GM18511 (cell line): ENCODE measurements around the gene SRPK3.
"Not testable (repeated sequence)": the region's sequence is repeated elsewhere in the genome, so short reads cannot be mapped to it uniquely, and the experiment has no call there.

Experiments used
- ATAC-seq: cut with Tn5 transposase; IDR thresholded peaks from one replicate; pipeline ENCODE4 v1.9.1; 2021; ENCODE audit warnings: mild to moderate bottlenecking, moderate library complexity; ENCODE audit not compliant: unreplicated experiment

The SRPK3 gene

DNA sequence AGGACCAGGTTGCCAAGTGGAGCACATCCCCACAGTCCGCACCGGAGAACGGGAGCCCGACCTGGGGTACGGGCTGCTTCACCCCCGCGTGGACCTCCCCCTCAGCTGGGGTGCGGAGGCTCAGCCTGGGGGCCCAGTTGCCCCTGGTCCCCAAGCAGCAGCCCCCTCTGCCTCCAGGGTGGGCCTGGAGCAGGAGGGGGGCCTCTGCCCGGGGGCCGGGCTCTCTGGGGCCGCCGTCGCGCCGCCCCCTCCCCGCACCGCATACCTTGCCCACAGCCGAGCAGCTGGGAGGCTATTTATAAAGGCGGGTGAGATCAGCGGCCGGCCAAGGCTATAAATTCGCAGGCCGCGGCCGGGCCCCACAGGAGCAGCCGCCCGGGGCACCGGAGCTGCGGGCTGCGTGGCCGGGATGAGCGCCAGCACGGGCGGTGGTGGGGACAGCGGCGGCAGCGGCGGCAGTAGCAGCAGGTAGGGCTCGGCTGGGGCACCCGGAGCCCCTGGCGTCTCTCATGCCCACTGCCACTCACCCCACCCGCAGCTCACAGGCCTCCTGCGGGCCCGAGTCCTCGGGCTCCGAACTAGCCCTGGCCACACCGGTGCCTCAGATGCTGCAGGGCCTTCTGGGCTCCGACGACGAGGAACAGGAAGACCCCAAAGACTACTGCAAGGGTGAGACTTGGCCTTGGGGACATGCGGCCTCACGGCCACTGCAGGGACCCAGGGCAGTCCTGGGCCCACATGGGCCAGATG, at the start of gene SRPK3:
Gene SRPK3, plus strand, starts transcription at position 364 of the 750 bp plus-strand sequence. Its CDS starts 46 bp downstream, at position 410.
- ATAC-seq, result no peak

GRCh38 chrX:153731117-153731844, 49.6 kb upstream of the SRPK3 start:
- no peak for ATAC-seq

GRCh38 chrX:153731845-153732215, 49.0 kb upstream of the SRPK3 start:
- ATAC-seq, result no peak

GRCh38 chrX:153732401-153732800, 48.4 kb upstream of the SRPK3 start:
- no peak for ATAC-seq

- ATAC-seq, result no peak
Observed at GRCh38 chrX:153733651-153734240, 47.1 kb upstream of the SRPK3 start.

DNA sequence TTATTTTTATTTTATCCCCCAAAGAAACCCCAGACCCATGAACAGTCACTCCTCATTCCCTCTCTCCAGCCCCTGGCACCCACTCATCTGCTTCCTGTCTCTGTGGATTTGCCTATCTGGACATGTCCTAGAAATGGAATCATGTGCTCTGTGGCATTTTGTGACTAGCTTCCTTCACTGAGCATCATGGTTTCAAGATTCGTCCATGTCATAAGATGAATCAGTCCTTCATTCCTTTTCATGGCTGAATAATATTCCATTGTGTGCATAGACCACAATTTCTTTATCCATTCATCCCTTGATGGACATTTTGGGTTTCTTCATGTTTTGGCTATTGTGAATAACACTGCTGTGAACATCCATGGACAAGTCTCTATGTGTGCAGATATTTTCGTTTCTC, 46.0 kb upstream of the SRPK3 start:
- ATAC-seq, result no peak

- no peak for ATAC-seq
Observed at GRCh38 chrX:153735274-153735673, 45.6 kb upstream of the SRPK3 start.

GRCh38 chrX:153736071-153736820, 44.6 kb upstream of the SRPK3 start:
- ATAC-seq, result no peak

DNA sequence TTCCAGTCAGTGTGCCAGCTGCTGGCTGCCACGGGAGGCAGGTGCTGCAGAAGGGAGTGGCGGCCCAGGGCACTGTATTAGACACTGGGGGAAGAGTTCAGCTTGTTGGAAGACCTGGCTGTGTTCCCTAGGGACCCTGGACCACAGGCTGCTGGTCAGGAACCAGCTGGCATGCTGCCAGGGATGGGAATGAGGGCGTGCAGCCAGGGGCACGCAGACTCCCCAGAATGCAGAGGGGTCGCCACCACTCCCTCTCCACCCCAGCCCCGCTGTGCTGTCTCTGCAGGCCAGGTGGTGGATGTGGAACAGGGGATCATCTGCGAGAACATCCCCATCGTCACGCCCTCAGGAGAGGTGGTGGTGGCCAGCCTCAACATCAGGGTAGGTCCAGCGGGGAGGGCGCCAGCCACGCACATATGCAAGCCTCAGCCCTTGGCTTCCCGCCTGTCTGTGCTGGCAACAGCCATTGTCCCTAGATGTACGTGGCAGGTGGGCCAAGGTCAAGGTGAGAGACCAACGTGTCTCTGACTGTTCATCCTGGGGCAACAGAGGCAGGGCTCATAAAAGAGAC, 43.9 kb upstream of the SRPK3 start:
- no peak for ATAC-seq

DNA sequence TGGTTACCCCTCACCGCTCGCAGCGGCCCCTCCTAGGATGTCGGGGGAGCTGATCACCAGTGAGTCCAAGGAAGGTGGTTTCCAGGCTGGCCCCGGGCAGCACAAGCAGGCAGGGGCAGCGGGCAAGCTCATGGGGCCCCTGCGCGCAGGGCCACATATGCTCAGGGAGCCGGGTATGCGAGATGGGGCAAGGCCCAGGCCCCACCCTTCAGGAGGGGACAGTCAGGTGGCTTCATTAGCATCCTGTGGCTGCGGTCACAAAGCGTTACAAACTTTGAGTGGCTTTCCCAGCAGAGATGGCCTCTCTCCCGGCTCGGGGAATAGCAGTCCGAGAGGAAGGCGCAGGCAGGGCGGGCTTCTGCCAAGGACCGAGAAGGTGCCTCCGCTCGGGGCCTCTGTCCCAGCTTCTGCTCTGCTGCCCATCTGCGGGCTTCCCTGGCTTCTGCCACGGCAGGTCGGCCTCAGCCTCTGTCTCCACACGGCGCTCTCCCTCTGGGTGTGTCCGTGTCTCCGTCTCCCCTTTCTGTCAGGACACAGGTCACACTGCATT, 42.7 kb upstream of the SRPK3 start:
- ATAC-seq, result no peak

- ATAC-seq, result no peak
Observed at GRCh38 chrX:153739754-153740486, 40.9 kb upstream of the SRPK3 start.

- no peak for ATAC-seq
Observed at GRCh38 chrX:153740631-153741222, 40.1 kb upstream of the SRPK3 start.

GRCh38 chrX:153741446-153741845, 39.4 kb upstream of the SRPK3 start:
- no peak for ATAC-seq

DNA sequence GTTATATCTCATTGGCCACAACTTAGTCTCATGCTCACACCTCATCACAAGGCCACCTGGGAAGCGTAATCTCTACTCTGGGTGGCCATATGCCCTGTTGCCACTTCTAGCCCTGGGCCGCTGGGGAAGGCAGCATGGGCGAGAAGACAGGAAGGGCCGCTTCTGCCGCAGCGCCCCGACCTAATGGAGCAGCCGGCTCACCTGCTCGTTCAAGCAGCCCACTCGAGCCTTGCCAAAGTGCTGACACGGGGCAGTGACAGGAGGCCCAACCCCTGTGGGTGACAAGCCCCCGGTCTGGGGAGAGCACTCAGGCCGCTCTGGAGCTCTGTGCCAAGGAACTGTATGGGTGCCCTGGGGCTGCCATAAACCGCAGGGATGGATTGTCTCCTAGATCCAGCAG, 38.7 kb upstream of the SRPK3 start:
- not testable (repeated sequence) for ATAC-seq

- not testable (repeated sequence) for ATAC-seq
Observed at GRCh38 chrX:153742796-153743467, 37.9 kb upstream of the SRPK3 start.

DNA sequence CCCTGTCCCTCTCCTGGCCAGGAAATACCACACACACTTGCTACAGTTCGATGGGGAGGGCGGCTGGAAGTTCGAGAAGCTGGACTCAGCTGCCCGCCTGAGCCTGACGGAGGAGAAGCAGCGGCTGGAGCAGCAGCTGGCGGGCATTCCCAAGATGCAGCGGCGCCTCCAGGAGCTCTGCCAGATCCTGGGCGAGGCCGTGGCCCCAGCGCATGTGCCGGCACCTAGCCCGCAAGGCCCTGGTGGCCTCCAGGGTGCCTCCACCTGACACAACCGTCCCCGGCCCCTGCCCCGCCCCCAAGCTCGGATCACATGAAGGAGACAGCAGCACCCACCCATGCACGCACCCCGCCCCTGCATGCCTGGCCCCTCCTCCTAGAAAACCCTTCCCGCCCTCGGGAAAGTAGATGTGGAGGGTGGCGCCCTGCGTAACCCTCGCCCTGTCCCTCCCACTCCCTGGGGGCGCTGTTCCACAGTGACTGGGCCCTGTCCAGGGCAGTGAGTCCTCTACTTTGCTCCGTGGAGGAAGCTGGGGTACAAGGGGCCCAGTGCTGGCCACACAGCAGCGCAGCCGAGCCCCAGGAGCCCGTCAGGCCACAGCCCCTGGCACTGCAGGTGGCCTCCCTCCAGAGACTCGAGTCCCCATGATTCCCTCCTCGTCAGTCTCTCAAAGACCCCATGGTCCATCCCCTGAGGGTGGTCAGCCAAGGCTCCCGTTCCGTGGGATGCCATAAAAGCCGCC, 37.2 kb upstream of the SRPK3 start:
- ATAC-seq, result not testable (repeated sequence)

DNA sequence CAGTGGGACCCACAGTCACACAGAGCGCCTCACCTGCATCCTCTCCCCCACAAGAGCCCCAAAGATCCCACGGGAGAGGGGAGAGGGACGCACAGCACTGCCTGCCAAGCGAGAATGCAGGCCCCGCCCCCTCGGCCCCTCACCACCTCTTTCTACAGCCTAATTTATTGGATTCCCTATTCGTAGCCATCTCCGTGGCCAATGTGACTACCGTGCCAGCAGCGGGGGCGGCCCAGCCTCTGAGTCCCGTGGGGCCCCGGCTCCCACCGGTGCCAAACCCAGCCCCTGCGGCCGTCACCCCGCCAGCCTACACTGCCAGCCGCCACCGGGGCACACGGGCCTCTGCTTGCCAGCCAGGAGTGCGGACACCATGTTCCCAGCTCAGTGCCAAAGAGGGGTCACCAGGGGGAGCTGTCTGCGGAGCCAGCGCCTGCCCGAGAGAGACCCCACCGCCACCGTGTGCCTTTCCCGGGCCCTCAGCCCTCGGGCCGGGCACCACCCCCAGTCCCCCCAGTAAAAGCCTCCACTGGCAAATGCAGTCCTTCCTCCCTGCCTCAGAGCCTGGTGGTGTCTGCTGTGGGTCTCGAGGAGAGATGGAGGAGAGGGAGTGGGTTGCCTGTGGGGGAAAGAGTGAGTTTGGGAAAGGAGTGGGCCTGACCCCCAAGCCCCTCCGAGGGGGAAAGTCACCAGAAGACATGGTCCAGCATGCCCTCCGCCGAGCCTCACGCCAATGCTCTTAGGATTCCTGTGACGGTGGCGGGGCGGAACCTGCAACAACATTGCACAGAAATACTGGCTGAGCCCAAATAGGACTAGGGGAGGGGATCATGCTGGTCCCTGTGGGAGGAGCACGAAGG, 36.4 kb upstream of the SRPK3 start:
- no peak for ATAC-seq
